HepG2 (cell line): ENCODE measurements around the gene NAV1. TPM values are rescaled to one million over a fixed set of nuclear protein-coding genes. Genes with fewer than 3 reads are reported as not detected.

Source experiments
- ATAC-seq: fragments of 200-7000 bp; cut with Tn5 transposase; 3 replicates; pipeline ENCODE4 v1.9.1; 2020; ENCODE audit warnings: mild to moderate bottlenecking, moderate library complexity
- BruUV-seq: library from RNA; stranded (reverse); fragments of 400-500 nt; replicated peaks from 2 replicates; lab custom pipeline; 2021; lab: Mats Ljungman, UMichigan
- CTCF ChIA-PET: fragments of 300-600 bp; formaldehyde crosslinking; extraction: SDS; loops from one replicate; lab custom pipeline; 2021; ENCODE audit warnings: low total read pairs, inconsistent platforms, low intra/inter-chr PET ratio; lab: Yijun Ruan, JAX
- POLR2A ChIA-PET: fragments of 350-600 bp; sonication (Branson Sonifier 250); formaldehyde crosslinking; loops from one replicate; lab custom pipeline; 2020; ENCODE audit warnings: antibody characterized with exemption, inconsistent platforms; lab: Yijun Ruan, JAX
- DNase-seq: peaks from one replicate; pipeline ENCODE4 v3.0.0-alpha.2; 2015; ENCODE audit warnings: low spot score
- FAIRE-seq: peaks from 3 replicates; lab custom pipeline; 2011; peaks lifted over from hg19 to GRCh38; lab: Jason Lieb, UNC
- H2AFZ ChIP-seq: one replicate; pipeline ENCODE4 v1.6.1; 2011; ENCODE audit warnings: low read length, inconsistent platforms
- H3K27ac ChIP-seq: fragments of 300-600 bp; 3 replicates; pipeline ENCODE4 v1.8.0; 2011; ENCODE audit warnings: mixed run types, mild to moderate bottlenecking, mixed read lengths, low read length, inconsistent platforms; ENCODE audit not compliant: insufficient read depth; ENCODE audit errors: extremely low read length
- H3K27me3 ChIP-seq, 2 experiments: fragments of 200-600 bp in 1 of 2; 2 replicates in 1 of 2; 3 replicates in 1 of 2; pipeline versions ENCODE4 v1.6.0 to v1.8.0; 2011; ENCODE audit warnings: low read length in 2 of 2, mild to moderate bottlenecking in 2 of 2, moderate library complexity in 2 of 2, inconsistent platforms in 1 of 2; ENCODE audit not compliant: insufficient read depth in 2 of 2, control insufficient read depth in 1 of 2
- H3K36me3 ChIP-seq, 2 experiments: fragments of 200-600 bp in 1 of 2; replicated peaks in 1 of 2; 2 replicates in 1 of 2; 3 replicates in 1 of 2; pipeline versions ENCODE4 v1.5.1 to v1.8.0; 2011; ENCODE audit warnings: low read length in 2 of 2, inconsistent platforms in 1 of 2; ENCODE audit not compliant: insufficient read depth in 2 of 2, control insufficient read depth in 1 of 2
- H3K4me1 ChIP-seq: 2 replicates; pipeline ENCODE4 v1.5.1; 2012; ENCODE audit warnings: low read length, inconsistent platforms; ENCODE audit not compliant: insufficient read depth
- H3K4me2 ChIP-seq: 2 replicates; pipeline ENCODE4 v1.6.0; 2011; ENCODE audit warnings: low read depth, low read length, inconsistent platforms
- H3K4me3 ChIP-seq, 3 experiments: fragments of 200-600 bp in 1 of 3; sonication (generic), shearing (Covaris generic) in 1 of 3; replicated peaks in 1 of 3; 2 replicates each; pipeline ENCODE4 v1.5.1; 2011 to 2016; ENCODE audit warnings: low read length in 3 of 3, inconsistent platforms in 2 of 3, low read depth in 2 of 3, mild to moderate bottlenecking in 2 of 3, control low read depth in 1 of 3, mixed read lengths in 1 of 3; ENCODE audit not compliant: insufficient read depth in 1 of 3
- H3K79me2 ChIP-seq: one replicate; pipeline ENCODE4 v1.6.1; 2011; ENCODE audit warnings: low read length, inconsistent platforms; ENCODE audit not compliant: insufficient read depth
- H3K9ac ChIP-seq: 2 replicates; pipeline ENCODE4 v1.6.0; 2011; ENCODE audit warnings: mild to moderate bottlenecking, low read depth, low read length, inconsistent platforms; ENCODE audit not compliant: insufficient read depth
- H3K9me3 ChIP-seq: 2 replicates; pipeline ENCODE4 v1.5.1; 2012; ENCODE audit warnings: mild to moderate bottlenecking, low read length
- H4K20me1 ChIP-seq: 2 replicates; pipeline ENCODE4 v1.6.0; 2011; ENCODE audit warnings: inconsistent platforms, mild to moderate bottlenecking, low read length, moderate library complexity; ENCODE audit not compliant: insufficient read depth
- CREBL2 ChIP-seq: sonication (generic); formaldehyde crosslinking; IDR thresholded peaks from 2 replicates; pipeline ENCODE4 v1.8.1; 2023; ENCODE audit warnings: missing genetic modification reagents, mild to moderate bottlenecking, borderline replicate concordance
- HNRNPH1 ChIP-seq: fragments of 200-400 bp; formaldehyde crosslinking; optimal IDR thresholded peaks from 2 replicates; pipeline ENCODE3; 2017; ENCODE audit warnings: mild to moderate bottlenecking, low read depth, low read length
- MZF1 ChIP-seq: sonication (generic); formaldehyde crosslinking; IDR thresholded peaks from 2 replicates; pipeline ENCODE4 v1.8.1; 2023; ENCODE audit warnings: mild to moderate bottlenecking, missing genetic modification reagents, borderline replicate concordance
- POLR2AphosphoS5 ChIP-seq: IDR thresholded peaks from 2 replicates; pipeline ENCODE4 v1.6.1; 2012; ENCODE audit warnings: low read depth, low read length
- RBAK ChIP-seq: sonication (generic); formaldehyde crosslinking; IDR thresholded peaks from 2 replicates; pipeline ENCODE4 v1.5.1; 2020; ENCODE audit warnings: mild to moderate bottlenecking, missing genetic modification reagents
- SSRP1 ChIP-seq: IDR thresholded peaks from 2 replicates; pipeline ENCODE4 v1.6.1; 2016; ENCODE audit warnings: control low read depth
- STAT5B ChIP-seq: sonication (generic); formaldehyde crosslinking; IDR thresholded peaks from 2 replicates; pipeline ENCODE4 v1.4.0; 2020; ENCODE audit warnings: missing genetic modification reagents
- STAT6 ChIP-seq: sonication (generic); formaldehyde crosslinking; IDR thresholded peaks from 2 replicates; pipeline ENCODE4 v1.4.0; 2020; ENCODE audit warnings: missing genetic modification reagents, mild to moderate bottlenecking, borderline replicate concordance
- TCF12 ChIP-seq, 2 experiments: fragments of 450-650 bp in 1 of 2; sonication (generic) in 1 of 2; formaldehyde crosslinking in 1 of 2; IDR thresholded peaks; 2 replicates each; pipeline versions ENCODE4 v1.6.1 to v1.8.0; 2017 to 2022; ENCODE audit warnings: antibody characterized with exemption in 1 of 2, mild to moderate bottlenecking in 1 of 2, missing genetic modification reagents in 1 of 2, moderate library complexity in 1 of 2
- TMF1 ChIP-seq: sonication (generic); formaldehyde crosslinking; IDR thresholded peaks from 2 replicates; pipeline ENCODE4 v1.8.1; 2022; ENCODE audit warnings: low read depth, missing genetic modification reagents
- ZFP37 ChIP-seq: sonication (generic); formaldehyde crosslinking; IDR thresholded peaks from 2 replicates; pipeline ENCODE4 v1.4.0; 2020; ENCODE audit warnings: missing genetic modification reagents, borderline replicate concordance
- ZNF329 ChIP-seq: sonication (generic); formaldehyde crosslinking; IDR thresholded peaks from 2 replicates; pipeline ENCODE4 v1.9.0; 2021; ENCODE audit warnings: low read depth, mild to moderate bottlenecking, missing genetic modification reagents
- ZNF777 ChIP-seq: sonication (generic); formaldehyde crosslinking; IDR thresholded peaks from 2 replicates; pipeline ENCODE4 v1.4.0; 2020; ENCODE audit warnings: missing genetic modification reagents
- WGBS: methylation state at CpG from one replicate; pipeline ENCODE4 v1.1.6; 2017; ENCODE audit warnings: low lambda C conversion rate; 5-methylcytosine and 5-hydroxymethylcytosine counted together
- in situ Hi-C: cut with HindIII; loops from 2 replicates; pipeline ENCODE4 v1.10.0; 2017; ENCODE audit warnings: low pct_unique_long_range_greater_than_20kb; ENCODE audit not compliant: extremely low pct_ligation_motif_present
- intact Hi-C: fragments of 100-400 bp; cut with micrococcal nuclease; formaldehyde crosslinking; loops from one replicate; pipeline ENCODE4 v1.10.0; 2022; ENCODE audit not compliant: unreplicated experiment
- polyA plus RNA-seq, 8 experiments: library from polyadenylated mRNA; depleted of rRNA in 3 of 8; stranded (reverse) in 7 of 8; unstranded in 1 of 8; fragments of >200 nt; fragmentation: Illumina TruSeq in 4 of 8; extraction: Trizol in 4 of 8; gene quantifications; 2 replicates each; pipeline versions ENCODE4 v1.2.1 to v1.2.3, GENCODE V29; 2011 to 2016; ENCODE audit warnings: low read depth in 4 of 8, missing spikeins in 1 of 8, mixed read lengths in 1 of 8; ENCODE audit not compliant: insufficient read depth in 1 of 8
- total RNA-seq, 5 experiments: library from RNA; depleted of rRNA; stranded (reverse); fragments of >200 nt; fragmentation: Illumina TruSeq; extraction: Trizol; gene quantifications; 2 replicates each; pipeline ENCODE4 v1.2.3, GENCODE V29; 2016; ENCODE audit warnings: low read depth in 1 of 5
- TF ChIP-seq, protein P1 (sequence below): sonication (generic); formaldehyde crosslinking; IDR thresholded peaks from 2 replicates; pipeline ENCODE4 v1.4.0; 2020; ENCODE audit warnings: mild to moderate bottlenecking, missing genetic modification reagents
- TF ChIP-seq, protein P2 (sequence below): IDR thresholded peaks from 2 replicates; pipeline ENCODE4 v1.6.1; 2016; ENCODE audit warnings: low read depth, control low read depth

Gene NAV1
- total and polyA plus RNA-seq, 2 of the 13 experiments (the other 11 are each of a cell fraction or from before 2014, with no cell fraction given): not detected

DNA sequence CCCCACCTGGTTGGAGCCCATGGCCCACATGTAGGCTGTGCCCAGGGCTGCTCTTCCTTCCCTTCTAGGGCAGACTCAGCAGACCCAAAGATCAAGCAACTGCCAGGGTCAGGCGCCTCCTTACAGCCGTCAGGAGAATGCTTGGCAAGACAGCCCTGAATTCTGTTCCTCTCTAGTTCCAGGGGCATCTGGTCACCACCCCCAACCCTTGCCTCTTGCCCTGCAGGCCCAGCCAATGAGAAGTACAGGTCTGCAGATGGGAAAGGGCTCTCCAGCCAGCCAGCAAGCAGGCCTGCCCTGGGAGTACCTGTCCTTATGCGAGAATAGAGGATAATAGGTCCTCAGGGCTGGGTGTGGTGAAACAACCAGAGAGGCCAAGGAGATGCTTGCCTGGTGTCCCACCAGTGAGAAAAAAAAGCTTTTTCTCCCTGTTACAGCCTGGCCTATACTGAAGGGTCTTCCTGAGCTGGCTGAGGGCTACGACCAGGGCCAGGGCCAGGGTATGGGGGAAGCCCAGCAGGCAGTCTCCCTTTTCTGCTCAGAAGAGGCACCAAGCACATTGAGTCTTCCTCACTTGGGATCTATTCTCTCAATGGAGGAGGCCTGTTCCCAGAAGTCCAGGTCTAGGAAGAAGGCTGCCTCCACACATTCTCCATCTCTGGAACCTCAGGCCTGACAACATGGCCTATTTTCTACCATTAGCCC is 31.4 kb downstream of the NAV1 start:
- intact Hi-C loops: no loop called here
- no TSS peak for BruUV-seq
- H3K4me3 ChIP-seq: no peak overlapping the region
- FAIRE-seq: no peak
- CTCF ChIA-PET: no interaction called here
- no peaks in the 10 kb centered on the region for H3K79me2 ChIP-seq
- in situ Hi-C loops: no loop called here
- POLR2A ChIA-PET: no interaction called here
- no peaks in the 10 kb centered on the region for H4K20me1 ChIP-seq
- H2AFZ ChIP-seq: no peak overlapping the region
- WGBS: 0% methylated on average over 2 of the region's 4 CpGs
- H3K9ac ChIP-seq: no peak overlapping the region
- H3K36me3 ChIP-seq: no peaks in the 10 kb centered on the region
- no peak for ATAC-seq
- no peaks in the 10 kb centered on the region for H3K4me1 ChIP-seq
- H3K4me2 ChIP-seq: no peak overlapping the region
- H3K27me3 ChIP-seq: peaks cover 6 to 38% of the 10 kb centered on the region in 2 experiments; a peak in 4 of 5 replicates
- H3K9me3 ChIP-seq: no peaks in the 10 kb centered on the region
- DNase-seq: no peak
- no peak overlapping the region for H3K27ac ChIP-seq
- TF ChIP-seq CREBL2 (CRISPR knock-in tag) (no peak), HNRNPH1 (no peak), RBAK (no peak), ZFP37 (CRISPR knock-in tag) (no peak), MZF1 (CRISPR knock-in tag) (no peak), POLR2AphosphoS5 (no peak), STAT6 (CRISPR knock-in tag) (no peak), TMF1 (no peak), SSRP1 (CRISPR knock-in tag) (no peak), ZNF329 (CRISPR knock-in tag) (no peak), TCF12 (IDR thresholded peaks at IDR 0.05) (no peak), TCF12 (CRISPR knock-in tag; IDR thresholded peaks at IDR 0.05) (no peak), ZNF777 (CRISPR knock-in tag) (no peak), STAT5B (CRISPR knock-in tag) (no peak)
- TF ChIP-seq, protein P1, sequence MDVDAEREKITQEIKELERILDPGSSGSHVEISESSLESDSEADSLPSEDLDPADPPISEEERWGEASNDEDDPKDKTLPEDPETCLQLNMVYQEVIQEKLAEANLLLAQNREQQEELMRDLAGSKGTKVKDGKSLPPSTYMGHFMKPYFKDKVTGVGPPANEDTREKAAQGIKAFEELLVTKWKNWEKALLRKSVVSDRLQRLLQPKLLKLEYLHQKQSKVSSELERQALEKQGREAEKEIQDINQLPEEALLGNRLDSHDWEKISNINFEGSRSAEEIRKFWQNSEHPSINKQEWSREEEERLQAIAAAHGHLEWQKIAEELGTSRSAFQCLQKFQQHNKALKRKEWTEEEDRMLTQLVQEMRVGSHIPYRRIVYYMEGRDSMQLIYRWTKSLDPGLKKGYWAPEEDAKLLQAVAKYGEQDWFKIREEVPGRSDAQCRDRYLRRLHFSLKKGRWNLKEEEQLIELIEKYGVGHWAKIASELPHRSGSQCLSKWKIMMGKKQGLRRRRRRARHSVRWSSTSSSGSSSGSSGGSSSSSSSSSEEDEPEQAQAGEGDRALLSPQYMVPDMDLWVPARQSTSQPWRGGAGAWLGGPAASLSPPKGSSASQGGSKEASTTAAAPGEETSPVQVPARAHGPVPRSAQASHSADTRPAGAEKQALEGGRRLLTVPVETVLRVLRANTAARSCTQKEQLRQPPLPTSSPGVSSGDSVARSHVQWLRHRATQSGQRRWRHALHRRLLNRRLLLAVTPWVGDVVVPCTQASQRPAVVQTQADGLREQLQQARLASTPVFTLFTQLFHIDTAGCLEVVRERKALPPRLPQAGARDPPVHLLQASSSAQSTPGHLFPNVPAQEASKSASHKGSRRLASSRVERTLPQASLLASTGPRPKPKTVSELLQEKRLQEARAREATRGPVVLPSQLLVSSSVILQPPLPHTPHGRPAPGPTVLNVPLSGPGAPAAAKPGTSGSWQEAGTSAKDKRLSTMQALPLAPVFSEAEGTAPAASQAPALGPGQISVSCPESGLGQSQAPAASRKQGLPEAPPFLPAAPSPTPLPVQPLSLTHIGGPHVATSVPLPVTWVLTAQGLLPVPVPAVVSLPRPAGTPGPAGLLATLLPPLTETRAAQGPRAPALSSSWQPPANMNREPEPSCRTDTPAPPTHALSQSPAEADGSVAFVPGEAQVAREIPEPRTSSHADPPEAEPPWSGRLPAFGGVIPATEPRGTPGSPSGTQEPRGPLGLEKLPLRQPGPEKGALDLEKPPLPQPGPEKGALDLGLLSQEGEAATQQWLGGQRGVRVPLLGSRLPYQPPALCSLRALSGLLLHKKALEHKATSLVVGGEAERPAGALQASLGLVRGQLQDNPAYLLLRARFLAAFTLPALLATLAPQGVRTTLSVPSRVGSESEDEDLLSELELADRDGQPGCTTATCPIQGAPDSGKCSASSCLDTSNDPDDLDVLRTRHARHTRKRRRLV (CRISPR knock-in tag): no peak
- TF ChIP-seq, protein P2, sequence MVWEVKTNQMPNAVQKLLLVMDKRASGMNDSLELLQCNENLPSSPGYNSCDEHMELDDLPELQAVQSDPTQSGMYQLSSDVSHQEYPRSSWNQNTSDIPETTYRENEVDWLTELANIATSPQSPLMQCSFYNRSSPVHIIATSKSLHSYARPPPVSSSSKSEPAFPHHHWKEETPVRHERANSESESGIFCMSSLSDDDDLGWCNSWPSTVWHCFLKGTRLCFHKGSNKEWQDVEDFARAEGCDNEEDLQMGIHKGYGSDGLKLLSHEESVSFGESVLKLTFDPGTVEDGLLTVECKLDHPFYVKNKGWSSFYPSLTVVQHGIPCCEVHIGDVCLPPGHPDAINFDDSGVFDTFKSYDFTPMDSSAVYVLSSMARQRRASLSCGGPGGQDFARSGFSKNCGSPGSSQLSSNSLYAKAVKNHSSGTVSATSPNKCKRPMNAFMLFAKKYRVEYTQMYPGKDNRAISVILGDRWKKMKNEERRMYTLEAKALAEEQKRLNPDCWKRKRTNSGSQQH: no peak
